Thymus (tissue), 11 donors: Measurements from ENCODE around the gene PROKR1. TPM values are rescaled to one million over a fixed set of nuclear protein-coding genes. Genes with fewer than 3 reads are reported as not detected.

Experiments used
- DNase-seq, 9 donors: peaks; one replicate each; pipeline ENCODE4 v3.0.0-alpha.2; 2013; ENCODE audit warnings: low spot score in 9 of 9, low read depth in 6 of 9, missing footprints in 1 of 9
- H3K27ac ChIP-seq, 2 donors: one replicate each; pipeline ENCODE4 v1.5.1; 2013; ENCODE audit warnings: control low read depth in 1 of 2, low read depth in 1 of 2, low read length in 1 of 2, mild to moderate bottlenecking in 1 of 2, moderate library complexity in 1 of 2
- H3K27me3 ChIP-seq, 2 donors: one replicate each; pipeline ENCODE4 v1.5.1; 2013; ENCODE audit warnings: low read length in 1 of 2; ENCODE audit not compliant: control insufficient read depth in 2 of 2, insufficient read depth in 1 of 2
- H3K36me3 ChIP-seq, 2 donors: one replicate each; pipeline ENCODE4 v1.5.1; 2013; ENCODE audit warnings: low read length in 1 of 2, mild to moderate bottlenecking in 1 of 2, moderate library complexity in 1 of 2; ENCODE audit not compliant: control insufficient read depth in 2 of 2, insufficient read depth in 2 of 2
- H3K4me1 ChIP-seq, 2 donors: one replicate each; pipeline ENCODE4 v1.5.1; 2013; ENCODE audit warnings: low read length in 2 of 2; ENCODE audit not compliant: control insufficient read depth in 2 of 2, insufficient read depth in 2 of 2
- H3K4me3 ChIP-seq, 2 donors: one replicate each; pipeline ENCODE4 v1.5.1; 2013; ENCODE audit warnings: low read length in 2 of 2, control low read depth in 1 of 2, mild to moderate bottlenecking in 1 of 2
- H3K9me3 ChIP-seq, 2 donors: one replicate each; pipeline ENCODE4 v1.5.1; 2013; ENCODE audit warnings: low read length in 1 of 2, mild to moderate bottlenecking in 1 of 2; ENCODE audit not compliant: control insufficient read depth in 2 of 2, insufficient read depth in 1 of 2
- WGBS: extraction: QIAGEN DNeasy Blood & Tissue Kit; methylation state at CpG from one replicate; pipeline ENCODE4 v1.1.7; 2013; 5-methylcytosine and 5-hydroxymethylcytosine counted together
- polyA plus RNA-seq: library from polyadenylated mRNA; stranded (reverse); fragments of 200-250 nt; gene quantifications from one replicate; pipeline ENCODE4 v1.2.3, GENCODE V29; 2013
- total RNA-seq: library from RNA; stranded (reverse); fragments of 120-200 nt; gene quantifications from one replicate; pipeline ENCODE4 v1.2.4, GENCODE V29; 2013
- donor health status: healthy.

Gene PROKR1
- total and polyA plus RNA-seq, 2 donors, result 0.05 to 0.07 TPM

DNA sequence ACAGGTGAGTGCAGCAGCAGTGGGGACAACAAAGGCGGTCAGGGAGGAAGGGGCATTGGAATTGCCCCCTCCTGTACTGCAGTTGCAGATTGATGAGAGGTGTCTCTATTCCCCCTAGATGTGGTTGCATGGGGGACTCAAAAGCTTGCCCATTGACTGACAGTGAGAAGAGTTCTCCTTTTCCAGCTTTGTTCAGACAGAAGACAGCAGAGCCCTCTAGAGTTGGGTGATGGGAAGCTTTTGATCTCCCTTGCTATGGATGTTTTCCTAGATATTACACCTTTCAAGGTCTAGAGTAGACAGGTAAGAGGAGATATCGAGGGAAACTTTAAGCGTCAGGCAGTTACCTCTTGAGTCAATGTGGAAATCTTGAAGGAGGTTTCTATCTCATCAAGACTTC is 2.9 kb downstream of the PROKR1 start:
- Histone ChIP-seq H3K4me1 (peaks cover 2 to 9% of the 10 kb centered on the region in 2 donors), H3K27me3 (peaks cover 37 to 47% of the 10 kb centered on the region in 2 donors)
- 97% methylated on average over 3 of the region's 3 CpGs for WGBS

DNA sequence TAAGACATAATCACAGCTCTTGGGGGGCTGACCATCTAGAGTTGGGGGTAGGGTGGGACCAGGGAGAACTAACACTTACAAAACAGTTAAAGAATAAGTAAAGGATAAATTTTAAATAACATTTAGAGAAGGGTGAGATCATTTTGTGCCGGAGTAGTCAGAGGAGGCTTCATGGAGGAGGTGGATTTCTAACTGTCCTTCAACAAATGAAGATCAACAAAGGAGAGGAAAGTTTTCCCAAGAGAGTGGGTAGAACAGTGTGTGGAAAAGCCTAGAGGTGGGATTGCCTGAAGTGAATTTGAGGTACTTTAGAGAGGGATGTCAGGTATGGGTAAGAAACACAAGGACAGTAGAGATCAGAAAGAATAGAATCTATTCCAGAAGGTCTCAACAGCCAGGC is 7.3 kb downstream of the PROKR1 start:
- Histone ChIP-seq H3K36me3 (no peaks in the 10 kb centered on the region), H3K27me3 (peaks cover 7 to 9% of the 10 kb centered on the region in 2 donors), H3K9me3 (no peaks in the 10 kb centered on the region), H3K4me1 (peaks cover 3 to 12% of the 10 kb centered on the region in 2 donors), H3K4me3 (no peak overlapping the region), H3K27ac (no peak overlapping the region)
- WGBS, result 100% methylated on average over 1 of the region's 1 CpG
- DNase-seq, result no peak

More for the DNA sequence above, 2.9 kb downstream of the PROKR1 start:
- Histone ChIP-seq H3K9me3 (peaks cover 1 to 4% of the 10 kb centered on the region in 2 donors), H3K4me3 (no peak overlapping the region), H3K36me3 (no peaks in the 10 kb centered on the region), H3K27ac (no peak overlapping the region)
- no peak for DNase-seq

DNA sequence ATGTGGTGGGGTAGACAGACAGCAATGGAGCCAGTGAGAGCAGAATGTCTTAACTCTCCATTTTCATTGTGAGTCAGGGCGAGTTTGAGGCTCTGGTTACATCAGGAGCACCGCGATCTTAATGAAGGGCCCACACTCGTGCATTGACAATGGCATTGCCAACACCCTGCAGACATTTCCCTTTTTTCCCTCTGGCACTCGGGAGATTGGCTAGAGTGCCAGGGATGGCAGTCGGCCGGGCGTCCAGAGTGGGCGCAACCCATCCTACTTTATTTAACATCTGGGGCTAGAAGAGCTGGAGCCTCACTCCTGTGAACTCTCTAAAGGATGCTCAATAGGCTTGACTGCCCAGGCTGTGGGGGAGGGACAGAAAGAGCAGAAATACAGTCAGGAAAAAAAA is 9.7 kb downstream of the PROKR1 start:
- H3K4me1 ChIP-seq, result peaks cover 3 to 12% of the 10 kb centered on the region in 2 donors
- H3K36me3 ChIP-seq, result no peaks in the 10 kb centered on the region
- H3K4me3 ChIP-seq, result no peak overlapping the region
- peaks cover 0 to 3% of the 10 kb centered on the region in 2 donors for H3K27me3 ChIP-seq
- WGBS, result 91% methylated on average over 9 of the region's 9 CpGs
- H3K27ac ChIP-seq, result no peak overlapping the region
- no peak for DNase-seq
- H3K9me3 ChIP-seq, result no peaks in the 10 kb centered on the region

DNA sequence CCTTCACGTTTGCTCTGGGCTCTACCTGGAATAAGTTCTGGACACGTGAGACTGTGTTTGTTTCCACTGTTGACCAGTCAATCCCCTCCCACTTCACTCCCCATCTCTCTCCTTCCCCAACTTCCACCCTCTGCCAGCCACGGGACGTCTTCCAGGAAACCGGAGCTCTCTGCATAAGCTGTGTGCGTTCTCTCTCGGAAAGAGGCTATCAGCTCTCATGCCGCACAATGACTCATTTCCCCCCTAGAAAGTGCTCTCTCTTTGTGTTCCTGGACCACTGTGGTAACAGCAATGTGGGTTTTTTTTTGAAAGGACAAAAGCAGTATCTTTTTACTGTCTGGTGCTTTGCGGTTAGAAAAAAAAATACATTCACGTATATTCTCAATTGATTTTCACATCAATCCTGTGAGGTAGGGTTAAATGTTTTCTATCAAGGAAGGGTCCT is 10.2 kb downstream of the PROKR1 start:
- Histone ChIP-seq H3K27me3 (peaks cover 0 to 3% of the 10 kb centered on the region in 2 donors), H3K9me3 (no peaks in the 10 kb centered on the region), H3K4me1 (peaks cover 3 to 12% of the 10 kb centered on the region in 2 donors), H3K27ac (no peak overlapping the region), H3K36me3 (no peaks in the 10 kb centered on the region), H3K4me3 (no peak overlapping the region)
- 1% methylated on average over 10 of the region's 10 CpGs for WGBS
- peak in 2 of 9 donors; percentile 9 to 18 for DNase-seq

DNA sequence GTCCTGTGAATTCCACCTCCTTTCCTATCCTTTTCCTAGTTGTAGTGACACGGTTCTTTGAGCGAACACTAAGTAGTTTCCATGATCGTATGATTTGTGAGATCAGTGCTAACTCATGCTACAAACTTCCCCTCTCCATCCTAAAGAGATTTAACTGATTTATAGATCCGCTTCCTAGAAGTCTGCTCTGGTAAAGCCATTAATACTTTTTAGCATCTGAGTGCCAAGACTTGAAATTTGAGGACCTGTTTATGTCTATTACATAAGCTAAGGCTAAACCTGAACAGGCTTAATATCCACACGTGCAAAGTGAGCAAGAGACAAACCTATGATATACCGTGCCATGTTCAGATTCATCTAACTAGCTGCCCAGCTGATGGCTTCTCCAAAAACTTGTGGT is 14.9 kb downstream of the PROKR1 start:
- Histone ChIP-seq H3K4me3 (no peak overlapping the region), H3K27me3 (no peaks in the 10 kb centered on the region), H3K9me3 (no peaks in the 10 kb centered on the region), H3K36me3 (no peaks in the 10 kb centered on the region), H3K4me1 (peaks cover 0 to 3% of the 10 kb centered on the region in 2 donors), H3K27ac (no peak overlapping the region)
- WGBS, result 53% methylated on average over 6 of the region's 6 CpGs
- DNase-seq, result no peak

DNA sequence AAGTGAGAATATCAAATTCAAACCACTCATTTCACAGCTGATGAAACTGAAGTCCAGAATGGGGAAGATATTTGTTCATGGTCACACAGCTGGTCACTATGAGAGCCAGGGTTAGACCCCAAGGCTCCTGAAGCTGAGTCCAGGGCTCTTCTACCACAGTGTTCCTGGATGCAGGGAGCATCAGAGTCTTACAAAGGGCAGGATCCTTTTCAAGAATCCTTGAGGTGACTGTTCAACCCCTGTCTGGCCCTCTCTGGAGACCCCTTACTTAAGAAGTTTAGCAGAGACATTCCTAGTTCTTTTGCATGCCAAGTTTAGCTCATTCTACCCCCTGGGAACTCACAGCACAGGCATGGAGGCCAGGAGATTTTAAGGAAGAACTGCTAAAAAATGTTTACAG is 15.7 kb downstream of the PROKR1 start:
- H3K9me3 ChIP-seq, result no peaks in the 10 kb centered on the region
- H3K36me3 ChIP-seq, result no peaks in the 10 kb centered on the region
- H3K4me1 ChIP-seq, result no peaks in the 10 kb centered on the region
- H3K27ac ChIP-seq, result no peak overlapping the region
- no peak overlapping the region for H3K4me3 ChIP-seq
- no peaks in the 10 kb centered on the region for H3K27me3 ChIP-seq
- DNase-seq, result no peak

DNA sequence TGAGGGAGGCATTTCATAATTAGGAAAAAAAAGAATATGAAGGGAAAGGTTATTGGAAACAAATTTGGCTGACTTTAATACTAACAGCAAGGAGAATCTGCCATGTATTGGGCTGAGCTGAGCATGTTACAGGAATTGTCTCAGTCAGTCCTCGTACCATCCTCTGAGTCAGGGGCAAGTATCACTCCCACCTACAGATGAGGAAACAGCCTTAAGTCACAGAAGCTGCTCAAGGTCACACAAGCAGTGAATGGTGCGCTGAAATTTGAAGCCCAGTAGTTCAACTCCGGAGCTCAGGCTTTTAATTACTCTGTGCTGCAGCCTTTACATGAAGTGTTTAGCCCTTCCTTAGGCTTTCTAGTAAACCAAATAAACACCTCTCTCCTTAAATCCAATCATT is 17.3 kb downstream of the PROKR1 start:
- DNase-seq, result no peak

DNA sequence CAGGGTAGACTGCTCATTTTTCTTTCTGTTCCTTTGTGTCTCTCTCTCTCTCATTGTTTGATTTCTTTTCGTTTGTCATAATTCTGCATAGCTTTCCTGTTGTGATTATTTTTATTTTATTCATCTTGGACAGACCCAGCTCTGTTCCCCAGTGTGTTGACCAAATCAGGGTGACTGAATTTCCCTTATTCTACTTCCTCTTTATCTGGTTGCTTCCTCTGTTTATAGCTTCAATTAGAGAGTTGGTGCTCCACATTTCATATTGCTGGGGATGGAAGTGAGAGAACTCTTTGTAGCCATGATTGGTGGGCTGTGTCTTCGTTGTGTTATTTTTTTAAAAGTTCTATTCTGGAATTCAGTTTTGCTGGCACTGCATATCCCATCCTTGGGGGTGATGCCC is 19.1 kb downstream of the PROKR1 start:
- 67% methylated on average over 2 of the region's 2 CpGs for WGBS
- H3K27ac ChIP-seq, result no peak overlapping the region
- no peaks in the 10 kb centered on the region for H3K27me3 ChIP-seq
- H3K9me3 ChIP-seq, result no peaks in the 10 kb centered on the region
- H3K4me1 ChIP-seq, result no peaks in the 10 kb centered on the region
- no peak for DNase-seq
- H3K36me3 ChIP-seq, result no peaks in the 10 kb centered on the region
- H3K4me3 ChIP-seq, result no peak overlapping the region

More for the DNA sequence above, 17.3 kb downstream of the PROKR1 start:
- no peaks in the 10 kb centered on the region for H3K36me3 ChIP-seq
- H3K4me3 ChIP-seq, result no peak overlapping the region
- no peak overlapping the region for H3K27ac ChIP-seq
- H3K4me1 ChIP-seq, result no peaks in the 10 kb centered on the region
- WGBS, result 95% methylated on average over 3 of the region's 3 CpGs
- H3K9me3 ChIP-seq, result no peaks in the 10 kb centered on the region
- no peaks in the 10 kb centered on the region for H3K27me3 ChIP-seq

DNA sequence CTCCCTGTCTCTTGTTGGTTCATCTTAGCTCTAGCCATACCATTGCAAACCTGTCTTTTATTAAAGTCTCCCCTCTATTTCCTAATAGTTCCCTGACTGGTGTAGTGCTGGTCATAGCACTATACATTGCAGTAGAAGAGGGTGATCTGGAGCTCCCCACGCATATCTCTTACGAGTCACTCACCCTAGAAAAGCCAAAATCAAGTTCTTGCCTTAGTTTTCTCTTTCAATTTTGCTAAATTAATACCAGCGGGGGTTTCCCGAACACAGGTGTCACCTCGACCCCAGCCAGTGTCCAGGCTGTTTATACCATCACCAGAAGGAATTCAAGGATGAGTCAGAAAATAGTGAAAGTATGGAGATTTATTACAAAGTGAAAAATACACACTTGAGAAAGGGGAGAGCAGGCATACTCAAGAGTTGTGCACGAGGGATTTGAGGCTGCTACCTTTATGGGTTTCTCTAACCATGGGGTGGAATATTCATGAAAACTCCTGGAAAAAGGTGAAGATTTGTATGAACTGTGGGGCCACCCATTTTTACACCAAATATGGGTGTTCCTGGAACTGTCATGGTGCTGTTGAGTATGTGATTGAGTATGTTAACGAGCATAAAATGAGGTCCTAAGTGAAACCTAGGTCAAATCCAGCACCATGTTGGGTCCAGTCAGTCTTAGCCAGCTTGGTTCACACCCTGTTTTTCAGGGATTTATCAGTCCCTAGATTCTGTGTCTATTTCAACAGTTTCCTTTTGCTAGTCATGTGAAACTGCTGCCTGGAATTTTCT is 20.2 kb downstream of the PROKR1 start:
- no peak overlapping the region for H3K4me3 ChIP-seq
- no peaks in the 10 kb centered on the region for H3K36me3 ChIP-seq
- no peak overlapping the region for H3K27ac ChIP-seq
- WGBS, result 95% methylated on average over 7 of the region's 7 CpGs
- H3K27me3 ChIP-seq, result no peaks in the 10 kb centered on the region
- no peaks in the 10 kb centered on the region for H3K9me3 ChIP-seq
- no peak for DNase-seq
- no peaks in the 10 kb centered on the region for H3K4me1 ChIP-seq
